GM23338 (cell line): ENCODE measurements around the gene EEA1.

Experiments
- CREB1 ChIP-seq: fragments of 250-450 bp; sonication (Bioruptor Pico); IDR thresholded peaks from 2 replicates; pipeline ENCODE4 v1.5.0; 2020; ENCODE audit warnings: low read depth, mild to moderate bottlenecking, moderate library complexity
- EZH2 ChIP-seq: fragments of 200-600 bp; sonication (generic); IDR thresholded peaks from one replicate; pipeline ENCODE4 v1.8.0; 2017; ENCODE audit warnings: antibody characterized with exemption, mild to moderate bottlenecking, low read depth; ENCODE audit not compliant: unreplicated experiment
- EZH2phosphoT487 ChIP-seq: fragments of 200-600 bp; sonication (generic); IDR thresholded peaks from one replicate; pipeline ENCODE4 v1.8.1; 2018; ENCODE audit warnings: antibody characterized with exemption; ENCODE audit not compliant: unreplicated experiment
- JUNB ChIP-seq: IDR thresholded peaks from one replicate; pipeline ENCODE4 v1.6.1; 2016; ENCODE audit warnings: antibody characterized with exemption; ENCODE audit not compliant: unreplicated experiment
- NANOG ChIP-seq: IDR thresholded peaks from 2 replicates; pipeline ENCODE4 v1.6.1; 2016; ENCODE audit warnings: antibody characterized with exemption, borderline replicate concordance
- POLR2AphosphoS5 ChIP-seq: IDR thresholded peaks from 2 replicates; pipeline ENCODE4 v1.6.1; 2016; ENCODE audit warnings: antibody characterized with exemption, low read depth
- STAT1 ChIP-seq: IDR thresholded peaks from one replicate; pipeline ENCODE4 v1.6.1; 2016; ENCODE audit warnings: antibody characterized with exemption; ENCODE audit not compliant: unreplicated experiment
- ZNF114 ChIP-seq: fragments of 250-450 bp; sonication (Bioruptor Pico); IDR thresholded peaks from 2 replicates; pipeline ENCODE4 v1.5.0; 2020; ENCODE audit warnings: mild to moderate bottlenecking, moderate library complexity
- ZNF331 ChIP-seq: fragments of 250-450 bp; sonication (Bioruptor Pico); IDR thresholded peaks from 2 replicates; pipeline ENCODE4 v1.5.0; 2020; ENCODE audit warnings: low read depth, mild to moderate bottlenecking, moderate library complexity
- TF ChIP-seq, protein P1 (sequence below), 2 experiments: fragments of 200-600 bp in 1 of 2; sonication (generic) in 1 of 2; conservative IDR thresholded peaks; 2 replicates each; pipeline versions ENCODE4 v1.5.1 to v1.6.1; 2016 to 2017; ENCODE audit warnings: antibody characterized with exemption in 2 of 2, low read depth in 2 of 2, mild to moderate bottlenecking in 2 of 2, moderate library complexity in 1 of 2
- TF ChIP-seq, protein P2 (sequence below): IDR thresholded peaks from one replicate; pipeline ENCODE4 v1.6.1; 2018; ENCODE audit warnings: antibody characterized with exemption; ENCODE audit not compliant: unreplicated experiment
- TF ChIP-seq, protein P3 (sequence below): IDR thresholded peaks from 2 replicates; pipeline ENCODE4 v1.6.1; 2016; ENCODE audit warnings: antibody characterized with exemption

DNA sequence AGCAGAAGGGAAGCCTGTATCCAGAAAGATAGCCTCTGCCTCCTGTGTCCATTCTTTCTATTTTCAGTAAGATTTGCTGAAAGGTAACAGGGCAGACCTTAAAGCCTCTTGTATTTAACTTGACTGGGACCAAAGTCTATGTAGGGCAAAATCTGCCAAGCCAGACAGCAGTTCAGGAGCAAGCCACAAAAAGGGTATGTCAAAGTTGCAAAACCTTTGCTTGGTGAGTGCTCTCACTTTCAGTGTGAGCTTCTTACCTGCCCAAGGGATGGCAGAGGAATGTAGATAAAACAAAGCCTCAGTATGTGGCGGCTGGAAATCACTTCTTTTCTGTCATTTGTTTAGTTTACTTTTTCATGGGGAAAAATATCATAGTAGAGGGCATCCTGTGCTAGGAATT, 163.2 kb downstream of the EEA1 start:
- TF ChIP-seq EZH2: no peak
- TF ChIP-seq EZH2phosphoT487: no peak
- TF ChIP-seq, protein P1, sequence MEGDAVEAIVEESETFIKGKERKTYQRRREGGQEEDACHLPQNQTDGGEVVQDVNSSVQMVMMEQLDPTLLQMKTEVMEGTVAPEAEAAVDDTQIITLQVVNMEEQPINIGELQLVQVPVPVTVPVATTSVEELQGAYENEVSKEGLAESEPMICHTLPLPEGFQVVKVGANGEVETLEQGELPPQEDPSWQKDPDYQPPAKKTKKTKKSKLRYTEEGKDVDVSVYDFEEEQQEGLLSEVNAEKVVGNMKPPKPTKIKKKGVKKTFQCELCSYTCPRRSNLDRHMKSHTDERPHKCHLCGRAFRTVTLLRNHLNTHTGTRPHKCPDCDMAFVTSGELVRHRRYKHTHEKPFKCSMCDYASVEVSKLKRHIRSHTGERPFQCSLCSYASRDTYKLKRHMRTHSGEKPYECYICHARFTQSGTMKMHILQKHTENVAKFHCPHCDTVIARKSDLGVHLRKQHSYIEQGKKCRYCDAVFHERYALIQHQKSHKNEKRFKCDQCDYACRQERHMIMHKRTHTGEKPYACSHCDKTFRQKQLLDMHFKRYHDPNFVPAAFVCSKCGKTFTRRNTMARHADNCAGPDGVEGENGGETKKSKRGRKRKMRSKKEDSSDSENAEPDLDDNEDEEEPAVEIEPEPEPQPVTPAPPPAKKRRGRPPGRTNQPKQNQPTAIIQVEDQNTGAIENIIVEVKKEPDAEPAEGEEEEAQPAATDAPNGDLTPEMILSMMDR (conservative IDR thresholded peaks at IDR 0.05; ENCODE audit: low read depth in 2 of 2): no peak
- no peak for TF ChIP-seq STAT1
- TF ChIP-seq, protein P2, sequence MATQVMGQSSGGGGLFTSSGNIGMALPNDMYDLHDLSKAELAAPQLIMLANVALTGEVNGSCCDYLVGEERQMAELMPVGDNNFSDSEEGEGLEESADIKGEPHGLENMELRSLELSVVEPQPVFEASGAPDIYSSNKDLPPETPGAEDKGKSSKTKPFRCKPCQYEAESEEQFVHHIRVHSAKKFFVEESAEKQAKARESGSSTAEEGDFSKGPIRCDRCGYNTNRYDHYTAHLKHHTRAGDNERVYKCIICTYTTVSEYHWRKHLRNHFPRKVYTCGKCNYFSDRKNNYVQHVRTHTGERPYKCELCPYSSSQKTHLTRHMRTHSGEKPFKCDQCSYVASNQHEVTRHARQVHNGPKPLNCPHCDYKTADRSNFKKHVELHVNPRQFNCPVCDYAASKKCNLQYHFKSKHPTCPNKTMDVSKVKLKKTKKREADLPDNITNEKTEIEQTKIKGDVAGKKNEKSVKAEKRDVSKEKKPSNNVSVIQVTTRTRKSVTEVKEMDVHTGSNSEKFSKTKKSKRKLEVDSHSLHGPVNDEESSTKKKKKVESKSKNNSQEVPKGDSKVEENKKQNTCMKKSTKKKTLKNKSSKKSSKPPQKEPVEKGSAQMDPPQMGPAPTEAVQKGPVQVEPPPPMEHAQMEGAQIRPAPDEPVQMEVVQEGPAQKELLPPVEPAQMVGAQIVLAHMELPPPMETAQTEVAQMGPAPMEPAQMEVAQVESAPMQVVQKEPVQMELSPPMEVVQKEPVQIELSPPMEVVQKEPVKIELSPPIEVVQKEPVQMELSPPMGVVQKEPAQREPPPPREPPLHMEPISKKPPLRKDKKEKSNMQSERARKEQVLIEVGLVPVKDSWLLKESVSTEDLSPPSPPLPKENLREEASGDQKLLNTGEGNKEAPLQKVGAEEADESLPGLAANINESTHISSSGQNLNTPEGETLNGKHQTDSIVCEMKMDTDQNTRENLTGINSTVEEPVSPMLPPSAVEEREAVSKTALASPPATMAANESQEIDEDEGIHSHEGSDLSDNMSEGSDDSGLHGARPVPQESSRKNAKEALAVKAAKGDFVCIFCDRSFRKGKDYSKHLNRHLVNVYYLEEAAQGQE: no peak
- no peak for TF ChIP-seq JUNB
- TF ChIP-seq POLR2AphosphoS5: no peak
- no peak for TF ChIP-seq CREB1 (CRISPR knock-in tag)
- TF ChIP-seq, protein P3, sequence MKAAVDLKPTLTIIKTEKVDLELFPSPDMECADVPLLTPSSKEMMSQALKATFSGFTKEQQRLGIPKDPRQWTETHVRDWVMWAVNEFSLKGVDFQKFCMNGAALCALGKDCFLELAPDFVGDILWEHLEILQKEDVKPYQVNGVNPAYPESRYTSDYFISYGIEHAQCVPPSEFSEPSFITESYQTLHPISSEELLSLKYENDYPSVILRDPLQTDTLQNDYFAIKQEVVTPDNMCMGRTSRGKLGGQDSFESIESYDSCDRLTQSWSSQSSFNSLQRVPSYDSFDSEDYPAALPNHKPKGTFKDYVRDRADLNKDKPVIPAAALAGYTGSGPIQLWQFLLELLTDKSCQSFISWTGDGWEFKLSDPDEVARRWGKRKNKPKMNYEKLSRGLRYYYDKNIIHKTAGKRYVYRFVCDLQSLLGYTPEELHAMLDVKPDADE: no peak
- no peak for TF ChIP-seq ZNF114 (CRISPR knock-in tag)
- TF ChIP-seq NANOG: no peak
- no peak for TF ChIP-seq ZNF331 (CRISPR knock-in tag)
